Chondrocyte (in vitro differentiated cells): ENCODE measurements around the gene ZNF385B. TPM values are rescaled to one million over a fixed set of nuclear protein-coding genes. Genes with fewer than 3 reads are reported as not detected.

ENCODE experiments used
- DNase-seq: peaks from one replicate; pipeline ENCODE4 v3.0.0; 2021; ENCODE audit warnings: mixed read lengths, low spot score
- H3K27ac Mint-ChIP-seq: one replicate; pipeline ENCODE4 v1.8.0; 2021; ENCODE audit warnings: mild to moderate bottlenecking, moderate library complexity, mixed read lengths; ENCODE audit not compliant: unreplicated experiment
- H3K27me3 Mint-ChIP-seq: 2 replicates; pipeline ENCODE4 v1.8.0; 2021; ENCODE audit warnings: low read depth, mixed read lengths
- H3K36me3 Mint-ChIP-seq: 2 replicates; pipeline ENCODE4 v1.8.0; 2021; ENCODE audit warnings: low read depth, mixed read lengths
- H3K4me1 Mint-ChIP-seq: 2 replicates; pipeline ENCODE4 v1.8.0; 2021; ENCODE audit warnings: low read depth, mild to moderate bottlenecking, mixed read lengths
- H3K4me3 Mint-ChIP-seq: one replicate; pipeline ENCODE4 v1.8.0; 2021; ENCODE audit warnings: mild to moderate bottlenecking, moderate library complexity, mixed read lengths; ENCODE audit not compliant: unreplicated experiment
- H3K9me3 Mint-ChIP-seq: 2 replicates; pipeline ENCODE4 v1.8.0; 2021; ENCODE audit warnings: low read depth, mixed read lengths
- total RNA-seq: library from RNA; stranded (reverse); gene quantifications from 3 replicates; pipeline ENCODE4 v1.2.1, GENCODE V29; 2021
- TF ChIP-seq, protein P1 (sequence below): fragments of 200-600 bp; sonication (generic); IDR thresholded peaks from 2 replicates; pipeline ENCODE4 v1.5.0; 2021; ENCODE audit warnings: antibody characterized with exemption, mild to moderate bottlenecking, moderate library complexity

The ZNF385B gene
- total RNA-seq, 1 donor from 2014 or later = 0.25 TPM

DNA sequence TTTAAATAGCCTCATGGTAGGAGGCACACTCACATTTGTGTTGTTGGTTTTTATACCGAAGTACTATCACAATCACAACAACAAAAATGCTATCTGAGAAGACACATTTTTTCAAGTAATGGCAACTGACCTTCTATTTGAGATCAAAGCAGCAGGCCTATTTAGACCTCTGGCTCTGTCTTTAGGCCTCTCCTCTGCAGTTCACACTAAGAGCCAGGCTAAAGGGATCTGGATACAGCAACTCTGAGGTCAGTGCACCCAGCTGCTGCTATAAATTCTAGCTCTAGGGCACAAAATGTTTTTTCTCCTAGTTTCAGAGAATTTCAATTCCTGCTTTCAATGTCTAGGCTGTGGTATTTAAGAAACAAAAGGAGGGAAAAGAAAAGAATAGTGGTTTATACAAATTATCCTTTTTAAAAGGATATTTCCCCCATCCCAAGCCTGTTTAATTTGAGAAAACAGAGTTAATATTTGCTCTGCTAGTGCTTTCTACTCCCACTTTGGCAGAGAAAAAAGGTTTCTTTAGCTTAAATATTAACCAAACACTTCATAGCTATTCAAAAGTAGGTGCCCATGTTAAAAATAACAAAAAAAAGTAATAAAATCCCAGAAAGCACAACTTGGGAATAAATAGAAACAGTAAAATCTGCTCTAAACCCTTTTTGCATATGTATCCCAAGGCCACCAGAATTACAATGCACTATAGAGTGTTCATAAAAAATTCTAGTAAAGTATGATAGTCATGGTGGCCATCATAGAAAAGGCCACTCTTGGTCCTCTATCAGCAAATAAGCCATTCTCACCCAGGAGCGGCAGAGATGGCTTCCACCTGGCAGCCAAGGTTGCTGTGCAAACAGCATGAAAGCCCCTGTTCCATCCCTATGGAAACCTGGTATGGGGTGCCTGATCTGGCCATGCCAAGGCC lies 303.1 kb downstream of the ZNF385B start:
- DNase-seq = no peak
- Mint-ChIP-seq H3K4me3 (no peak overlapping the region), H3K36me3 (no peaks in the 10 kb centered on the region), H3K9me3 (peaks cover 3% of the 10 kb centered on the region), H3K27ac (no peak overlapping the region), H3K27me3 (peaks cover 7% of the 10 kb centered on the region), H3K4me1 (peaks cover 22% of the 10 kb centered on the region)
- TF ChIP-seq, protein P1, sequence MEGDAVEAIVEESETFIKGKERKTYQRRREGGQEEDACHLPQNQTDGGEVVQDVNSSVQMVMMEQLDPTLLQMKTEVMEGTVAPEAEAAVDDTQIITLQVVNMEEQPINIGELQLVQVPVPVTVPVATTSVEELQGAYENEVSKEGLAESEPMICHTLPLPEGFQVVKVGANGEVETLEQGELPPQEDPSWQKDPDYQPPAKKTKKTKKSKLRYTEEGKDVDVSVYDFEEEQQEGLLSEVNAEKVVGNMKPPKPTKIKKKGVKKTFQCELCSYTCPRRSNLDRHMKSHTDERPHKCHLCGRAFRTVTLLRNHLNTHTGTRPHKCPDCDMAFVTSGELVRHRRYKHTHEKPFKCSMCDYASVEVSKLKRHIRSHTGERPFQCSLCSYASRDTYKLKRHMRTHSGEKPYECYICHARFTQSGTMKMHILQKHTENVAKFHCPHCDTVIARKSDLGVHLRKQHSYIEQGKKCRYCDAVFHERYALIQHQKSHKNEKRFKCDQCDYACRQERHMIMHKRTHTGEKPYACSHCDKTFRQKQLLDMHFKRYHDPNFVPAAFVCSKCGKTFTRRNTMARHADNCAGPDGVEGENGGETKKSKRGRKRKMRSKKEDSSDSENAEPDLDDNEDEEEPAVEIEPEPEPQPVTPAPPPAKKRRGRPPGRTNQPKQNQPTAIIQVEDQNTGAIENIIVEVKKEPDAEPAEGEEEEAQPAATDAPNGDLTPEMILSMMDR = no peak

DNA sequence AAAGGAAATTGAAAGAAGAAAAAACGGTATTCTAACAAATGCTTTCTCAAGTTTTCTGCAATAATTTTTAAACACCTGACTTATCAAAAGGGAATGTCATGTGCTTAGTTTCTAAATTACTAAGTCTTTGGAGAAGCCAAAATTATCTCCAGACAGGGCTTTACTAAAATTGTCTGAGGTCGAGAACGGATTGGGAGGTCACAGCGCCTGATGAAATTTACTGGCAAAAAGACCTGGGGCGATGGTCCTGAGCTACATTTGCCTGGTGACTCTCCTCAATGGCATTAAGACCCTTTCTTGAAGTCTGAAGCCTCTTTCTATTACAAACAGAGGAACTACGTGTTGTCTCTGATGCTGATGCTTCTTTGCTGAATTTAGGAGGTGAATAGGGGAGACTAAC lies 305.0 kb downstream of the ZNF385B start:
- no peak overlapping the region for H3K27ac Mint-ChIP-seq
- peaks cover 7% of the 10 kb centered on the region for H3K27me3 Mint-ChIP-seq
- H3K36me3 Mint-ChIP-seq = no peaks in the 10 kb centered on the region
- no peak overlapping the region for H3K4me3 Mint-ChIP-seq
- TF ChIP-seq, protein P1 = no peak
- no peak for DNase-seq
- H3K9me3 Mint-ChIP-seq = peaks cover 3% of the 10 kb centered on the region
- H3K4me1 Mint-ChIP-seq = peaks cover 17% of the 10 kb centered on the region

DNA sequence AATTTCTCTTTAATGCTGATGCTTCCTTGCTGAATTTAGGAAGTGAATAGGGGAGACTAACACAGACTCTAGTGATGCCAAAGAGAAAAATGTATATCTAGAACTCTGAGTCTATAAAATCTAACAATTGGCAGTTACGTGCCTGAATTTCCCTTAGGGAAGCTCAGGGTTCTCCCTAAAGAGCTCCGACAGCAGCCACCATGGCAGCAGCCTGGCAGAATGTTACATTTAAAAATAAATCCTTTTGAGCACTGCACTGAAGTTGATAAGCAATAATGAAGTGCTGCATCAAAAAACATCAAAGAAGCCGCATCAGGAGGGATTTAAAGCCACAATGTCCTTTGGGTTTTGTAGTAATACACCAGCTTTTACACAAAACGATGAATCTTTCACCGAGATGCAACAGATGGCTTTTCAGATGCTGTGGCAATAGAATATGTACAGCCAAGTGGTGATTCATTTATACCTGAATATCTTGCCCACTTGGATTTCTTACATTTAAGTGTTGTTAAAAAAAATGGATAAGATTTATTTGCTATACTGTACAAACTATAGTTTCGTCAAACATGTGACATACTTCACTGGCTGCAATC lies 305.6 kb downstream of the ZNF385B start:
- DNase-seq = no peak
- peaks cover 17% of the 10 kb centered on the region for H3K4me1 Mint-ChIP-seq
- no peaks in the 10 kb centered on the region for H3K36me3 Mint-ChIP-seq
- H3K4me3 Mint-ChIP-seq = no peak overlapping the region
- peaks cover 3% of the 10 kb centered on the region for H3K9me3 Mint-ChIP-seq
- peaks cover 7% of the 10 kb centered on the region for H3K27me3 Mint-ChIP-seq
- no peak overlapping the region for H3K27ac Mint-ChIP-seq
- TF ChIP-seq, protein P1 = no peak

DNA sequence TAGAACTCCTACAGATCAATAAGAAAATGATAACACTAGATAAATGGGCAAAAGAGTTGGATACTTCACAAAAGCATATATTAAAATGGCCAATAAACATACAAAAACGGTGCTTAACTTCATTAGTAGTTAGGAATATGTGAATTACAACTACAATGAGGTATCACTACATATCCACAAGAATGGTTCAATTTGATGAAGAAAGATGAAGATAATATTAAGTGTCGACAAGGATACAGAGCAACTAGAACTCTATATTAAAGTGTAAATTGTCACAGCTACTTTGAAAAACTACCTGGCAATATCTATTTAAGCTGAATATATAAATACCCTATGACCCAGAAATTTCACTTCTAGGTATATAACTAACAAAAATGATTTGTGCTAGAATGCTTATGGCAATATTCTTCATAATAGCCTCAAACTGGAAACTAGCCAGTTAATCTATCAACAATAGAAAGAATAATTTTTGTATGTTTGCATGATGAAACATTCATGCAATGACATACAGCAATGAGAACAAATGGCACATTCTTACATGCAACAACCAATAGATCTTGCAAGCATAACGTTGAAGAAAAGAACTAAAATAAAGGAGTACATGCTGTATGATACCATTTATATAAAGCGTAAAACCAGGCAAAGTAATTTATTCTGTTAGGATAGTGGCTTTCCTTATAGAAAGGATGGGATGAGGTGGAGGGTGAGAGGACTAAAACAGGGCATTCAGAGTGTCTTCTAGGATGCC lies 306.6 kb downstream of the ZNF385B start:
- DNase-seq = no peak
- peaks cover 3% of the 10 kb centered on the region for H3K9me3 Mint-ChIP-seq
- TF ChIP-seq, protein P1 = no peak
- H3K27ac Mint-ChIP-seq = no peak overlapping the region
- H3K4me1 Mint-ChIP-seq = peaks cover 17% of the 10 kb centered on the region
- no peak overlapping the region for H3K4me3 Mint-ChIP-seq
- H3K36me3 Mint-ChIP-seq = no peaks in the 10 kb centered on the region
- peaks cover 2% of the 10 kb centered on the region for H3K27me3 Mint-ChIP-seq

DNA sequence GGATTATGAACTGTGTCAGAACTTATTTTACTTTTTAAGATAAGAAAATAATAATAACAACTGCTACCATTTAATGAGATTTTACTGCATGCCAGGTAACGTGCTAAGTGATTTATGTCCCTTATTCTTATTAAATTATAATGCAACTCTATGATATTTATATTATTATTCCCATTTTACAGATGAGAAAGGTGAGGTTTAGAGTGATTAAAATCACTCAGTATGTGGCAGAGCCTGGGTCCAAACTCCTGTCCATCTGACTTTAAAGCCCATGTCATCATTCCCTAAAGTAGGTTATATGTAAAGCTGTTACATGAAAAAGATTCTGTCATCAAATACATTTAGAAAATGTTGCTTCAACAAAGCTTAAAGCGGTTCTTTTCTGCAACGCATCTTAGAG lies 308.0 kb downstream of the ZNF385B start:
- H3K36me3 Mint-ChIP-seq = no peaks in the 10 kb centered on the region
- H3K9me3 Mint-ChIP-seq = peaks cover 3% of the 10 kb centered on the region
- no peak overlapping the region for H3K4me3 Mint-ChIP-seq
- TF ChIP-seq, protein P1 = no peak
- peaks cover 6% of the 10 kb centered on the region for H3K27me3 Mint-ChIP-seq
- DNase-seq = no peak
- peaks cover 12% of the 10 kb centered on the region for H3K4me1 Mint-ChIP-seq
- no peak overlapping the region for H3K27ac Mint-ChIP-seq
